B cell (primary cell): ENCODE measurements around the gene CYP2W1. TPM values are rescaled to one million over a fixed set of nuclear protein-coding genes. Genes with fewer than 3 reads are reported as not detected.
A peak's percentile ranks its signal among the peaks of the same experiment; 100 is the strongest.

Experiments
- ATAC-seq: fragments of 200-7000 bp; cut with Tn5 transposase; one replicate; pipeline ENCODE4 v1.10.0; 2021; ENCODE audit warnings: low read depth, mild to moderate bottlenecking, moderate number of reproducible peaks, moderate library complexity
- CTCF ChIA-PET: fragments of 350-600 bp; sonication (Branson Sonifier 250); formaldehyde crosslinking; loops from one replicate; lab custom pipeline; 2021; ENCODE audit warnings: antibody characterized with exemption, inconsistent platforms; lab: Charles Lee
- POLR2A ChIA-PET: fragments of 350-600 bp; sonication (Branson Sonifier 250); formaldehyde crosslinking; loops from one replicate; lab custom pipeline; 2021; ENCODE audit warnings: antibody characterized with exemption; lab: Charles Lee
- DNase-seq: peaks from one replicate; pipeline ENCODE4 v3.0.0; 2013
- H2AFZ ChIP-seq: 2 replicates; pipeline ENCODE4 v1.6.1; 2012; ENCODE audit warnings: mild to moderate bottlenecking, low read depth, low read length; ENCODE audit not compliant: insufficient read depth, poor library complexity, severe bottlenecking
- H3K27ac ChIP-seq, 2 donors: 1 replicate in 1 of 2; 2 replicates in 1 of 2; pipeline ENCODE4 v1.5.1; 2012 to 2013; ENCODE audit warnings: low read length in 2 of 2, mild to moderate bottlenecking in 2 of 2, moderate library complexity in 1 of 2
- H3K27me3 ChIP-seq, 4 experiments: fragments of 200-600 bp in 1 of 4; sonication (generic) in 1 of 4; replicated peaks in 1 of 4; 1 replicate in 2 of 4; 2 replicates in 2 of 4; pipeline versions ENCODE4 v1.6.1 to v1.7.0; 2013 to 2016; ENCODE audit warnings: low read length in 3 of 4, mild to moderate bottlenecking in 2 of 4, mixed read lengths in 1 of 4, moderate library complexity in 1 of 4; ENCODE audit not compliant: insufficient read depth in 4 of 4, control insufficient read depth in 3 of 4; ENCODE audit errors: control extremely low read depth in 1 of 4
- H3K36me3 ChIP-seq, 2 experiments: replicated peaks in 1 of 2; 1 replicate in 1 of 2; 2 replicates in 1 of 2; pipeline versions ENCODE4 v1.6.1 to v1.7.1; 2013; ENCODE audit warnings: low read length in 1 of 2; ENCODE audit not compliant: insufficient read depth in 2 of 2, control insufficient read depth in 1 of 2; ENCODE audit errors: control extremely low read depth in 1 of 2, extremely low read depth in 1 of 2
- H3K4me1 ChIP-seq, 2 donors: fragments of 200-600 bp in 1 of 2; sonication (generic) in 1 of 2; 1 replicate in 1 of 2; 2 replicates in 1 of 2; pipeline versions ENCODE4 v1.5.1 to v1.6.1; 2013 to 2017; ENCODE audit warnings: low read length in 2 of 2; ENCODE audit not compliant: control insufficient read depth in 2 of 2, insufficient read depth in 2 of 2
- H3K4me2 ChIP-seq: replicated peaks from 2 replicates; pipeline ENCODE3; 2012; ENCODE audit warnings: mild to moderate bottlenecking, low read depth, low read length; ENCODE audit not compliant: poor library complexity, severe bottlenecking
- H3K4me3 ChIP-seq, 5 experiments: fragments of 200-600 bp in 1 of 5; sonication (generic) in 1 of 5; 1 replicate in 3 of 5; 2 replicates in 2 of 5; pipeline versions ENCODE4 v1.5.1 to v1.7.0; 2011 to 2016; ENCODE audit warnings: low read length in 4 of 5, mild to moderate bottlenecking in 4 of 5, low read depth in 2 of 5, control low read depth in 1 of 5, moderate library complexity in 1 of 5; ENCODE audit not compliant: insufficient read depth in 1 of 5; ENCODE audit errors: control extremely low read depth in 1 of 5, extremely low read depth in 1 of 5
- H3K79me2 ChIP-seq: fragments of 200-600 bp; sonication (generic); one replicate; pipeline ENCODE4 v1.6.0; 2016; ENCODE audit warnings: low read length; ENCODE audit not compliant: control insufficient read depth, insufficient read depth
- H3K9ac ChIP-seq: fragments of 200-600 bp; sonication (generic); 2 replicates; pipeline ENCODE4 v1.6.1; 2017; ENCODE audit warnings: mild to moderate bottlenecking, low read length, moderate library complexity
- H3K9me3 ChIP-seq, 3 donors: one replicate each; pipeline versions ENCODE4 v1.6.1 to v1.7.1; 2013; ENCODE audit warnings: low read length in 2 of 3; ENCODE audit not compliant: control insufficient read depth in 2 of 3, insufficient read depth in 1 of 3; ENCODE audit errors: control extremely low read depth in 1 of 3
- H4K20me1 ChIP-seq: 2 replicates; pipeline ENCODE4 v1.6.0; 2012; ENCODE audit warnings: mild to moderate bottlenecking, low read length; ENCODE audit not compliant: insufficient read depth, control insufficient read depth, poor library complexity, severe bottlenecking
- H3K27ac Mint-ChIP-seq: one replicate; pipeline ENCODE4 v1.8.0; 2021; ENCODE audit warnings: mixed read lengths
- H3K27me3 Mint-ChIP-seq: one replicate; pipeline ENCODE4 v1.8.0; 2021; ENCODE audit warnings: mixed read lengths
- H3K4me1 Mint-ChIP-seq: one replicate; pipeline ENCODE4 v1.8.0; 2021; ENCODE audit warnings: mixed read lengths
- H3K4me3 Mint-ChIP-seq: one replicate; pipeline ENCODE4 v1.8.0; 2021; ENCODE audit warnings: mixed read lengths
- H3K9me3 Mint-ChIP-seq: one replicate; pipeline ENCODE4 v1.8.0; 2022; ENCODE audit warnings: mixed read lengths; ENCODE audit not compliant: insufficient read depth
- CTCF ChIP-seq: fragments of 200-600 bp; IDR thresholded peaks from one replicate; pipeline ENCODE4 v1.8.0; 2022; ENCODE audit warnings: antibody characterized with exemption, mild to moderate bottlenecking
- EZH2 ChIP-seq: IDR thresholded peaks from 2 replicates; pipeline ENCODE4 v1.6.1; 2012; ENCODE audit warnings: borderline replicate concordance, low read depth, mild to moderate bottlenecking, moderate library complexity, low read length; ENCODE audit not compliant: insufficient read depth, poor library complexity, severe bottlenecking
- WGBS: methylation state at CpG from one replicate; pipeline ENCODE4 v1.1.5; 2013; ENCODE audit warnings: missing lambda C conversion rate; ENCODE audit not compliant: insufficient coverage; 5-methylcytosine and 5-hydroxymethylcytosine counted together
- intact Hi-C: fragments of 100-400 bp; cut with micrococcal nuclease; formaldehyde crosslinking; loops from one replicate; pipeline ENCODE4 v1.10.0; 2022
- polyA plus RNA-seq: library from polyadenylated mRNA; depleted of rRNA; stranded (reverse); fragments of >200 nt; gene quantifications from 2 replicates; pipeline ENCODE4 v1.2.3, GENCODE V29; 2012
- total RNA-seq, 2 donors: library from RNA; stranded (reverse); fragments of 120-200 nt in 1 of 2; gene quantifications; 1 replicate in 1 of 2; 2 replicates in 1 of 2; pipeline versions ENCODE4 v1.2.3 to v1.2.4, GENCODE V29; 2013 to 2022

CYP2W1 gene
- total and polyA plus RNA-seq, 2 donors (not counting 1 experiment from before 2014, with no cell fraction given), result not detected

DNA sequence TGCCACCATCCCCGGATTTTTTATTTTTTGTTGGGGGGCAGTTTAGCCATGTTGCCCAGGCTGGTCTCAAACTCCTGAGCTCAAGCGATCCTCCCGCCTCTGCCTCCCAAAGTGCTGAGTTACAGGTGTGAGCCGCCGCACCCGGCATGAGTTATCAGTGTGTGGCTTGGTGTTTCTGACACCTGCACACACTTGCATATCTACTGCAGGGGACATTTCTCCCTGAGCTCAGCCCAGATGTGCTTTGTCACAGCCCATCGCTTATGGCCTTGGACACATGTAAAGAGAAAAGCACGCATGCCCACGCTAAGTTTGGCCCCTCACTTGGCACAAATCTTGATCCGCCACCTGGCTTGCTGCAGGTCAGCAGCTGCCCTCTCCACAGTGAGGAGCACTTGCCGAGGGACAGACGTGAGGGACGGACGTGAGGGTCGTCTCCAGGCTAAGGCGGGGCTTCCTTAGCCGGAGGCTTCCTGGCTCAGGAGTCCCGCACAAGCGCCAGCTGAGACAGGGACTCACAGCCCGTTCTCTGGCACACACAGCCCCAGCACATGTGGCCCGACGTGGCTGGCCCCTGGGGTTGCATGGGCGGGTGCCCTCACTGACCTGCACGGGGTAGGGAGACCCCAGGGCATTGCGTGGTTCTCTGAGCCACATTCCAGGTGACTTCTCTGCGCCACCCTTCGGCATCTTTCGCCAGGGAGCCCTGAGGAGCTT lies 11.8 kb downstream of the CYP2W1 start:
- H3K4me1 ChIP-seq, result peaks cover 0 to 9% of the 10 kb centered on the region in 2 donors
- ATAC-seq, result no peak
- H3K9me3 Mint-ChIP-seq, result no peaks in the 10 kb centered on the region
- ChIA-PET CTCF (interaction anchor here (0.8 to 10.9 kb wide), 22 partner anchors 10 to 182 kb away, joined by 3 to 496 read pairs (median 19); partner anchors contain the start of genes COX19 and GPR146), POLR2A (interaction anchor here (0.5 to 6.2 kb wide), 9 partner anchors 9 to 145 kb away, joined by 3 to 47 read pairs (median 6); no protein-coding TSS in a partner anchor)
- H3K4me2 ChIP-seq, result no peak overlapping the region
- no peak overlapping the region for H2AFZ ChIP-seq
- TF ChIP-seq EZH2 (no peak), CTCF (no peak)
- H4K20me1 ChIP-seq, result peaks cover 17% of the 10 kb centered on the region
- no peak overlapping the region for H3K4me3 ChIP-seq
- no peak overlapping the region for H3K4me3 Mint-ChIP-seq
- DNase-seq, result no peak
- H3K27me3 ChIP-seq, result peaks cover 0 to 14% (median 1%) of the 10 kb centered on the region in 4 experiments
- no peak overlapping the region for H3K9ac ChIP-seq
- no peaks in the 10 kb centered on the region for H3K27me3 Mint-ChIP-seq
- H3K9me3 ChIP-seq, result no peaks in the 10 kb centered on the region
- intact Hi-C loops, result no loop called here
- H3K79me2 ChIP-seq, result no peaks in the 10 kb centered on the region
- H3K4me1 Mint-ChIP-seq, result peaks cover 15% of the 10 kb centered on the region
- peaks cover 0 to 10% of the 10 kb centered on the region in 2 experiments for H3K36me3 ChIP-seq
- H3K27ac ChIP-seq, result no peak overlapping the region
- peak overlapping the region; percentile 71 for H3K27ac Mint-ChIP-seq
- WGBS, result 81% methylated on average over 22 of the region's 28 CpGs

- Mint-ChIP-seq H3K4me1 (peaks cover 23% of the 10 kb centered on the region), H3K4me3 (no peak overlapping the region), H3K27ac (no peak overlapping the region), H3K9me3 (no peaks in the 10 kb centered on the region), H3K27me3 (no peaks in the 10 kb centered on the region)
- Histone ChIP-seq H2AFZ (no peak overlapping the region), H3K9me3 (no peaks in the 10 kb centered on the region), H3K9ac (no peak overlapping the region), H3K79me2 (no peaks in the 10 kb centered on the region), H3K4me1 (peaks cover 0 to 17% of the 10 kb centered on the region in 2 donors), H3K27me3 (peaks cover 0 to 14% (median 1%) of the 10 kb centered on the region in 4 experiments), H3K36me3 (peaks cover 0 to 11% of the 10 kb centered on the region in 2 experiments), H3K4me2 (no peak overlapping the region), H4K20me1 (peaks cover 17% of the 10 kb centered on the region), H3K4me3 (no peak overlapping the region), H3K27ac (no peak overlapping the region)
- WGBS, result 95% methylated on average over 14 of the region's 14 CpGs
- TF ChIP-seq EZH2 (no peak), CTCF (no peak)
- ATAC-seq (no peak), DNase-seq (no peak)
- ChIA-PET CTCF (interaction anchor here (0.8 to 10.9 kb wide), 11 partner anchors 9 to 181 kb away, joined by 3 to 496 read pairs (median 22); partner anchors contain the start of gene GPR146), POLR2A (interaction anchor here (0.6 to 6.2 kb wide), 6 partner anchors 26 to 91 kb away, joined by 3 to 47 read pairs (median 8); no protein-coding TSS in a partner anchor)
- intact Hi-C loops, result no loop called here
Observed at GRCh38 chr7:995571-995970, 12.6 kb downstream of the CYP2W1 start.
